GM12865 (cell line): Measurements from ENCODE around the gene ATG13.
"Not testable (repeated sequence)": the region's sequence is repeated elsewhere in the genome, so short reads cannot be mapped to it uniquely, and the experiment has no call there.

Source experiments
- DNase-seq: peaks from one replicate; pipeline ENCODE4 v3.0.0; 2010; ENCODE audit warnings: low read depth
- H3K4me3 ChIP-seq: 2 replicates; pipeline ENCODE4 v1.5.1; 2011; ENCODE audit warnings: mild to moderate bottlenecking, low read depth, low read length, control low read depth
- TF ChIP-seq, protein P1 (sequence below): IDR thresholded peaks from 2 replicates; pipeline ENCODE4 v1.5.1; 2011; ENCODE audit warnings: low read length, control low read depth, low read depth, inconsistent platforms; ENCODE audit not compliant: insufficient read depth; ENCODE audit errors: missing control alignments

The ATG13 gene

DNA sequence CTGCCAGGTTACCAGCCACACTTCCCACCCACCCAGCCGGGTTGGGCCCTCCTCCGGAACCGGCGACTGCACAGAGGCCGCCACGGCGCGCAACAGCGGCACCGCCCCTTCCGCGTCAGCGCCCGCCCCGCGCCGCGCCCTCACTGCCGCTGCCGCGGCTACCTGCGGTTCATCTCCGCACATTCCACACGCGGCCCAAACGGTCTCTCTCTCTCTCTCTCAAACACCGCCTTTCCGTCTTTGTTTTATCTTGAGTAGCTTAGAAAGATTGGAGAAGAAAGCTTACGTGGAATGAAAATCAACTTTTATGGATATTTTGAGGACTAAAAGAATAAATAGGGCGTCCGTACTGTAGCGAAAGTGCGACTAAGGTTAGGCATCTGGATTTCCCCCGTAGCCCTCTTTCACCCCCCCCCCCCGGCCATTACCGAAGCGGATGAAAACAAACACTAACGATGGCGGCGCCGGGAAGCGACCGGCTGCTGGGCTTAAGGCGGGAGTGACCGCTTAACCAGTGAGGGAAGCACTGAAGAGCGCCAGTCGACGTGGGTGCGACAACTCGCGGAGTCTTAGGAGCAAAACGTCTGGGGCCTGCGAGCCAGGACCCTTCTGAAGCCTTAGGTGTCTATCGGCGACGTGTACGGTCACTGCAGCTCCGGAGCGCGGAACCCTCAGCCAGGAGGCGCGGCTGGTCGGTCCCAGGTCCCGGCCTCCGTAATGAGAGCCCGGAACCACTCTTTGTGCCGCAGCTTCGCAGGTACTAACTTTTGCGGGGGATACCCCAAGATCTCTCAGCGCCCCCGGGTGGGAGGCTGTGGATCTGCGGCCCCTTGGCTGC, at the start of gene ATG13, which contains the start of gene HARBI1:
TSS of gene ATG13 (plus strand) at position 420 of the 838 bp plus-strand sequence. CDS start 26,739 bp downstream, outside the sequence.
TSS of gene HARBI1 (minus strand) at position 94 of the 838 bp plus-strand sequence. CDS start 990 bp downstream, outside the sequence.
- TF ChIP-seq, protein P1, sequence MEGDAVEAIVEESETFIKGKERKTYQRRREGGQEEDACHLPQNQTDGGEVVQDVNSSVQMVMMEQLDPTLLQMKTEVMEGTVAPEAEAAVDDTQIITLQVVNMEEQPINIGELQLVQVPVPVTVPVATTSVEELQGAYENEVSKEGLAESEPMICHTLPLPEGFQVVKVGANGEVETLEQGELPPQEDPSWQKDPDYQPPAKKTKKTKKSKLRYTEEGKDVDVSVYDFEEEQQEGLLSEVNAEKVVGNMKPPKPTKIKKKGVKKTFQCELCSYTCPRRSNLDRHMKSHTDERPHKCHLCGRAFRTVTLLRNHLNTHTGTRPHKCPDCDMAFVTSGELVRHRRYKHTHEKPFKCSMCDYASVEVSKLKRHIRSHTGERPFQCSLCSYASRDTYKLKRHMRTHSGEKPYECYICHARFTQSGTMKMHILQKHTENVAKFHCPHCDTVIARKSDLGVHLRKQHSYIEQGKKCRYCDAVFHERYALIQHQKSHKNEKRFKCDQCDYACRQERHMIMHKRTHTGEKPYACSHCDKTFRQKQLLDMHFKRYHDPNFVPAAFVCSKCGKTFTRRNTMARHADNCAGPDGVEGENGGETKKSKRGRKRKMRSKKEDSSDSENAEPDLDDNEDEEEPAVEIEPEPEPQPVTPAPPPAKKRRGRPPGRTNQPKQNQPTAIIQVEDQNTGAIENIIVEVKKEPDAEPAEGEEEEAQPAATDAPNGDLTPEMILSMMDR = peak; percentile 89

DNA sequence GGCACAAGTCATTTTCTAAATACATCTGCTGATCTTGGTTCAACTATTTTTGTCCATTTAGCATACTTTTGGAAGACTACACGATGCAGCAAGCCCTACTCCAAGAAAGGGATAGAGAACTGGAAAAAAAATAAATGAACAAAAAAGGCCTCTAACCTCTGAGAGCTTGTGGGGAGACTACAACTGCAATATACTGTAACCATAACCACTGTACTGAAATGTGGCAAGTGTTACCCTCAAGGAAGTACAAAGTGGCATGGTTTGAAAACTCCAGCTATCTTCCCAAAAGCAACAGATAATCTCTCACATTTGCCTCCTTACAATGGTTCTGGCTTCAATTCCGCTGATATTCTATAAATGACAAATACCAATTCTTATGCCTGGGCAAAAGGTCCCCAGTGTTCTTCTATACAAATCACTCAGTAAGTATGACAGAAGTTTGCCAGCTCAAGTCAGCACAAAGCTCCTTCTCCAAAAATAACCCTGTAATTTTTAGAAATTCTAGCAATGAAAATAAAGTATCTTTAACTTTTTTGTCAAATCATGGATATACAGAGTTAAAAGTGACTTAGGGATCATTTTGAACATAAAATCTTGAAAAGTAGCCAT, 46.5 kb upstream of the ATG13 start:
- DNase-seq = no peak
- TF ChIP-seq, protein P1 = no peak
- no peak overlapping the region for H3K4me3 ChIP-seq

More for the DNA sequence above, at the start of gene ATG13, which contains the start of gene HARBI1:
- DNase-seq = peak; percentile 97
- H3K4me3 ChIP-seq = peak within 1 kb of the TSS; percentile 93

DNA sequence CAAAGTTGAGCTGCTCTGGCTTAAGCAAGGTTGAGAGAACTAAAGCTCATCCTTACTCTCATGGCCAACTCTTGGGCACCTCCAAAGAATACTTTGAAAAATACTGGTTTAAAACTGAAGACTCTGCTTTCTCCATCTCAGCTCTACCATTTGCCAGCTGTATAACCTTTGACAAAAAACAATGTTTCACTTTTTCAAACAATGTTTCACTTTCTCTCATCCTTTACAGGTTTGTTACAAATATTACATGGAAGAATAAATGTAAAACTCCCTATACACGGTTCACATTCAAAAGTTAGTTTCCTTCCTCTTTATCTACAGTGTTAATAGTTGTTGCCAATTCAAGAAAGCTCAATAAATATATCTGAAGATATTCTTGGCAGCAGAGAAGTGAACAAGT, 42.7 kb upstream of the ATG13 start:
- TF ChIP-seq, protein P1 = no peak
- no peak for DNase-seq
- H3K4me3 ChIP-seq = no peak overlapping the region

DNA sequence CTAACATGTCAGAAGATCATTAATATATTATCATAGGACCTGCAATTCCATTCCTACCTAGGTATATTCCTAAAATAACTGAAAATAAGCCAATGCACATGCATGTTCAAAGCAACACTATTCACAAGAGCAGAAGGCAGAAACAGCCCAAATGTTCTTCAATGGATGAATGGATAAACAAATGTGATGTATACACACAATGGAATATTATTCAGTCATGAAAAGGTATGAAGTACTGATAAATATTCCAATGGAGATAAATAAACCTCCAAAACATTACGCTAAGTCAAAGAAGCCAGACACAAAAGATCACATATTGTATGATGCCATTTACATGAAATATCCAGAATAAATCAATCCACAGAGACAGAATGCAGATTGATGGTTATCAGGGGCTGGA, 40.3 kb upstream of the ATG13 start:
- TF ChIP-seq, protein P1 = no peak
- H3K4me3 ChIP-seq = no peak overlapping the region
- DNase-seq = no peak

DNA sequence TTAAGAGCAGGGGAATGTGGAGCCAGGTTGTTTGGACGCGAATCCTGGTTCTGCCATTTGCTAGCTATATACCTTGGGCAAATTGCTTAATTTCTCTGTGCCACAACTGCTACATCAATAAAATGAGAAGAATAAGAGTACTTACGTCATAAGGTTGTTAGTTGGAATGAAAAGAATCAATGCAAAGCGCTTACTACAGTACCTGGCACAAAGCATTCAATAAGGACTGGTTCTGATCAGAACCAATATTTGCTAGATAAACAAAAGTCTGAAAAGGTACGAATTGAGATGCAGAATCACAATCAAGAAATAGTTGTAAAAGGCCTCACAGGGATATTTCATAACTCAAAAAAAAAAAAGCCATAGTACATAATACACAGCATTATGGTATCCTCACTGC, 34.8 kb upstream of the ATG13 start:
- TF ChIP-seq, protein P1 = no peak
- H3K4me3 ChIP-seq = no peak overlapping the region
- DNase-seq = no peak

DNA sequence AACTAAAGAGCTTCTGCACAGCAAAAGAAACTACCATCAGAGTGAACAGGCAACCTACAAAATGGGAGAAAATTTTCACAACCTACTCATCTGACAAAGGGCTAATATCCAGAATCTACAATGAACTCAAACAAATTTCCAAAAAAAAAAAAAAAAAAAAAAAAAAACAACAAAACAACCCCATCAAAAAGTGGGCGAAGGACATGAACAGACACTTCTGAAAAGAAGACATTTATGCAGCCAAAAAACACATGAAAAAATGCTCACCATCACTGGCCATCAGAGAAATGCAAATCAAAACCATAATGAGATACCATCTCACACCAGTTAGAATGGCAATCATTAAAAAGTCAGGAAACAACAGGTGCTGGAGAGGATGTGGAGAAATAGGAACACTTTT, 33.8 kb upstream of the ATG13 start:
- H3K4me3 ChIP-seq, DNase-seq: not testable (repeated sequence)

DNA sequence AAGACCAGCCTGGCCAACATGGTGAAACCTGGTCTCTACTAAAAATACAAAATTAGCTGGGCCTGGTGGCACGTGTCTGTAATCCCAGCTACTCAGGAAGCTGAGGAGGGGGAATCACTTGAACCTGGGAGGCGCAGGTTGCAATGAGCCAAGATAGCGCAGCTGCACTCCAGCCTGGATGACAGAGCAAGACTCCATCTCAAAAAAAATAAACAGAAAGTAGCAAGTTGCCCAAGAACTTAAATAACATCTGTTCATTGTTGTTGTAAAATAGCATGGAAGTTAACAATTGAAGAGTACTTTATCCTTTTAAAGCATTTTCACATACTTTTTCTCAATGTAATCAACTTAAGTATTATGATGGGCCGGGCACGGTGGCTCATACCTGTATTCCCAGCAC, 29.2 kb upstream of the ATG13 start:
- TF ChIP-seq, protein P1 = no peak
- no peak for DNase-seq
- no peak overlapping the region for H3K4me3 ChIP-seq
